GM12878 (cell line): ENCODE measurements around the gene RAP1B. TPM values are rescaled to one million over a fixed set of nuclear protein-coding genes. Genes with fewer than 3 reads are reported as not detected.
A peak's percentile ranks its signal among the peaks of the same experiment; 100 is the strongest.

Experiments
- ATAC-seq: fragments of 200-7000 bp; cut with Tn5 transposase; 3 replicates; pipeline ENCODE4 v1.9.1; 2020; ENCODE audit warnings: mild to moderate bottlenecking, moderate library complexity
- BruUV-seq: library from RNA; stranded (reverse); fragments of 400-500 nt; replicated peaks from 2 replicates; lab custom pipeline; 2021; lab: Mats Ljungman, UMichigan
- CTCF ChIA-PET: fragments of 300-600 bp; sonication (Branson Sonifier 250); formaldehyde crosslinking; extraction: SDS; loops from one replicate; lab custom pipeline; 2021; ENCODE audit warnings: inconsistent platforms; lab: Yijun Ruan, JAX
- POLR2A ChIA-PET: fragments of 350-600 bp; formaldehyde crosslinking; extraction: SDS; loops from one replicate; lab custom pipeline; 2021; ENCODE audit warnings: inconsistent platforms; lab: Charles Lee
- RAD21 ChIA-PET: fragments of 300-600 bp; sonication (Branson Sonifier 250); formaldehyde crosslinking; loops from one replicate; lab custom pipeline; 2023; ENCODE audit warnings: antibody characterized with exemption; ENCODE audit not compliant: unreplicated experiment; lab: Charles Lee
- SMC1A ChIA-PET: fragments of 300-600 bp; sonication (Branson Sonifier 250); formaldehyde crosslinking; loops from one replicate; lab custom pipeline; 2023; ENCODE audit not compliant: unreplicated experiment, uncharacterized antibody; lab: Charles Lee
- DNase-seq: peaks from one replicate; pipeline ENCODE4 v3.0.0-alpha.2; 2011; ENCODE audit warnings: low read depth, low spot score
- FAIRE-seq: peaks from 3 replicates; lab custom pipeline; 2011; peaks lifted over from hg19 to GRCh38; lab: Jason Lieb, UNC
- H2AFZ ChIP-seq: 2 replicates; pipeline ENCODE4 v1.6.0; 2011; ENCODE audit warnings: low read depth, low read length, control low read depth; ENCODE audit not compliant: control insufficient read depth
- H3K27ac ChIP-seq: 2 replicates; pipeline ENCODE4 v1.5.1; 2011; ENCODE audit warnings: control low read depth; ENCODE audit not compliant: control insufficient read depth, insufficient read depth
- H3K27me3 ChIP-seq, 2 experiments: replicated peaks in 1 of 2; 2 replicates each; pipeline versions ENCODE4 v1.6.0 to v1.6.1; 2011; ENCODE audit warnings: low read length in 1 of 2; ENCODE audit not compliant: control insufficient read depth in 2 of 2, insufficient read depth in 2 of 2
- H3K36me3 ChIP-seq, 2 experiments: 2 replicates each; pipeline ENCODE4 v1.5.1; 2011; ENCODE audit warnings: low read length in 1 of 2; ENCODE audit not compliant: control insufficient read depth in 2 of 2, insufficient read depth in 2 of 2
- H3K4me1 ChIP-seq: 2 replicates; pipeline ENCODE4 v1.6.1; 2011; ENCODE audit warnings: mild to moderate bottlenecking, low read length, moderate library complexity, mixed read lengths; ENCODE audit not compliant: control insufficient read depth, insufficient read depth
- H3K4me2 ChIP-seq: 2 replicates; pipeline ENCODE4 v1.6.0; 2011; ENCODE audit warnings: control low read depth; ENCODE audit not compliant: control insufficient read depth, insufficient read depth
- H3K4me3 ChIP-seq: fragments of 200-600 bp; sonication (generic); 2 replicates; pipeline ENCODE4 v1.5.1; 2016
- H3K79me2 ChIP-seq: 2 replicates; pipeline ENCODE4 v1.6.0; 2011; ENCODE audit warnings: low read length; ENCODE audit not compliant: control insufficient read depth, insufficient read depth
- H3K9ac ChIP-seq: 2 replicates; pipeline ENCODE4 v1.8.0; 2011; ENCODE audit warnings: low read length, control low read depth, mixed read lengths; ENCODE audit not compliant: control insufficient read depth, insufficient read depth
- H3K9me3 ChIP-seq: replicated peaks from 3 replicates; pipeline ENCODE4 v1.5.1; 2011; ENCODE audit warnings: mild to moderate bottlenecking, low read length; ENCODE audit not compliant: control insufficient read depth, insufficient read depth
- H4K20me1 ChIP-seq: 2 replicates; pipeline ENCODE4 v1.6.0; 2011; ENCODE audit not compliant: control insufficient read depth, insufficient read depth
- CBX3 ChIP-seq: fragments of 200-600 bp; sonication (generic); IDR thresholded peaks from 2 replicates; pipeline ENCODE4 v1.6.1; 2016; ENCODE audit warnings: low read depth, borderline replicate concordance
- HDAC6 ChIP-seq: fragments of 200-600 bp; sonication (generic); IDR thresholded peaks from one replicate; pipeline ENCODE4 v1.8.0; 2017; ENCODE audit warnings: antibody characterized with exemption; ENCODE audit not compliant: unreplicated experiment
- NR2C1 ChIP-seq: fragments of 450-650 bp; IDR thresholded peaks from 2 replicates; pipeline ENCODE4 v1.6.1; 2017; ENCODE audit warnings: antibody characterized with exemption, mild to moderate bottlenecking, moderate library complexity
- POLR2AphosphoS5 ChIP-seq: IDR thresholded peaks from 2 replicates; pipeline ENCODE4 v1.6.1; 2011; ENCODE audit warnings: mild to moderate bottlenecking, low read length, inconsistent platforms
- SIX5 ChIP-seq: IDR thresholded peaks from 2 replicates; pipeline ENCODE4 v1.6.1; 2011; ENCODE audit warnings: mild to moderate bottlenecking, low read depth, low read length, moderate library complexity; ENCODE audit not compliant: severe bottlenecking
- SPI1 ChIP-seq: IDR thresholded peaks from 2 replicates; pipeline ENCODE4 v1.6.1; 2011; ENCODE audit warnings: low read depth, mild to moderate bottlenecking, low read length, moderate library complexity, borderline replicate concordance; ENCODE audit not compliant: insufficient read depth
- SREBF2 ChIP-seq: IDR thresholded peaks from 2 replicates; pipeline ENCODE4 v1.6.1; 2012; ENCODE audit warnings: mild to moderate bottlenecking, low read length
- TBL1XR1 ChIP-seq: IDR thresholded peaks from 2 replicates; pipeline ENCODE4 v1.6.1; 2012; ENCODE audit warnings: low read depth, low read length, improper control_type of control experiment
- YY1 ChIP-seq: IDR thresholded peaks from 2 replicates; pipeline ENCODE4 v1.6.1; 2011; ENCODE audit warnings: low read depth, mild to moderate bottlenecking, low read length
- ZNF274 ChIP-seq: IDR thresholded peaks from one replicate; pipeline ENCODE4 v1.8.0; 2011; ENCODE audit not compliant: insufficient read length, insufficient read depth
- ZNF384 ChIP-seq: IDR thresholded peaks from 2 replicates; pipeline ENCODE4 v1.6.1; 2012; ENCODE audit warnings: low read depth, mild to moderate bottlenecking, low read length, improper control_type of control experiment, borderline replicate concordance
- WGBS: methylation state at CpG from one replicate; pipeline ENCODE4 v1.1.6; 2016; ENCODE audit warnings: low lambda C conversion rate; ENCODE audit not compliant: insufficient replicate concordance, insufficient coverage; ENCODE audit errors: missing lambda C conversion rate; 5-methylcytosine and 5-hydroxymethylcytosine counted together
- in situ Hi-C: fragments of 300-500 bp; cut with MboI; formaldehyde crosslinking; loops from 9 replicates; pipeline ENCODE4 v1.14.3; 2018; ENCODE audit warnings: mixed read lengths
- intact Hi-C: fragments of 100-400 bp; cut with micrococcal nuclease; formaldehyde crosslinking; loops from one replicate; pipeline ENCODE4 v1.14.2; 2022; ENCODE audit not compliant: unreplicated experiment
- polyA plus RNA-seq, 11 experiments: library from polyadenylated mRNA; depleted of rRNA in 4 of 11; unstranded in 6 of 11; stranded (reverse) in 5 of 11; fragments of >200 nt; fragmentation: Nextera tagmentation in 4 of 11; fragmentation: Illumina TruSeq in 1 of 11; extraction: Ambion mirVana in 4 of 11; extraction: Trizol in 1 of 11; gene quantifications; 1 replicate in 1 of 11; 2 replicates in 10 of 11; pipeline versions ENCODE4 v1.2.1 to v1.2.3, GENCODE V29; 2011 to 2016; ENCODE audit warnings: inconsistent platforms in 2 of 11, missing spikeins in 2 of 11, low read depth in 1 of 11
- total RNA-seq, 4 experiments: library from RNA; depleted of rRNA in 3 of 4; stranded (reverse); fragments of >200 nt in 3 of 4; fragmentation: Illumina TruSeq in 1 of 4; extraction: Trizol in 1 of 4; gene quantifications; 2 replicates each; pipeline versions ENCODE4 v1.2.1 to v1.2.3, GENCODE V29; 2013 to 2021
- TF ChIP-seq, protein P1 (sequence below): fragments of 450-650 bp; IDR thresholded peaks from 2 replicates; pipeline ENCODE4 v1.6.1; 2016; ENCODE audit warnings: mild to moderate bottlenecking

RAP1B gene
- total and polyA plus RNA-seq, 10 of the 15 experiments (the other 5 are each of a cell fraction or from before 2014, with no cell fraction given): 88.9 to 219 (median 127) TPM

DNA sequence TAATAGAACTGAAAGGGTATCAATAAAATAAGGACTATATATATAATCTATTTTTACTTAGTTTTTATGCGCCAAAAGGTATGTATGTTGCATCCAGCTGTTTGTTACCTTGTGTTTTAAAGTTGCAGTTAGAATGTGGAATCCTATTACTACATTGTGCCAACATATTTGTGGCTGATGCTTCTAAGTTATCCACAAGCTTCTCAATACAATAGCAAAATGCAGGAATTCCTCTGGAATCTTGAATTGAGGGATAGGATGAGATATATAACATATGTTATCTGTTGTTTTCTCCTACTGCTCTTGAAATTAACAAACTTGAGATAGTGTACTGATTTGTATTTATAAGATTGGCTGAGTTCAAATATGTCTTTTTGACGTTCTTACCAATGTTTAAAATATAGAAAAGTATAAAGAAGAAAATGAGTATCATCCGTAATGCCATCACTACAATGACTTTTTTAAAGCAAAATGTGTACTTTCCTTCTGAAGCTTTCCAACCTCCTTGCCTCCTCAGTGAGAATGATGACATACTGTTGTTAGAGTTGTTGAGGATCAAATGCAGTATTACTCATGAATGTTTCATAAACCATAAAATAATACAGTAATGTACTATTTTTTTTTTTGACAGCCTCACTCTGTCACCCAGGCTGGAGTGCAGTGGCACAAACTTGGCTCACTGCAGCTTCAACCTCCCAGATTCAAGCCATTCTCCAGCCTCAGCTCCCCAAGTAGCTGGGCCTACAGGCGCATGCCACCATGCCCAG, 6.6 kb downstream of the RAP1B start:
- no peak overlapping the region for H3K4me3 ChIP-seq
- RAD21 ChIA-PET: interaction anchor here (0.6 to 5.2 kb wide), 6 partner anchors 13 to 260 kb away, joined by 3 to 24 read pairs (median 4); no protein-coding TSS in a partner anchor
- H3K9ac ChIP-seq: no peak overlapping the region
- H4K20me1 ChIP-seq: peaks cover 5% of the 10 kb centered on the region; the same call in 1 of the 2 replicates
- H3K4me1 ChIP-seq: peaks cover 23% of the 10 kb centered on the region
- POLR2A ChIA-PET: interaction anchor here (0.6 to 1.6 kb wide), 11 partner anchors 11 to 578 kb away, joined by 3 to 10 read pairs (median 3); no protein-coding TSS in a partner anchor
- FAIRE-seq (no peak), DNase-seq (no peak), ATAC-seq (no peak)
- SMC1A ChIA-PET: interaction anchor here (0.6 to 4.0 kb wide), 12 partner anchors 12 to 283 kb away, joined by 3 to 23 read pairs (median 4); no protein-coding TSS in a partner anchor
- BruUV-seq: no TSS peak
- peak overlapping the region; percentile 38; the same call in 1 of the 2 replicates for H3K4me2 ChIP-seq
- no peak overlapping the region for H3K27ac ChIP-seq
- intact Hi-C loops: no loop called here
- in situ Hi-C loops: loop anchor here (25.0 kb wide), 1 partner anchor 255 kb away; no protein-coding TSS in a partner anchor
- H3K79me2 ChIP-seq: peaks cover 100% of the 10 kb centered on the region
- TF ChIP-seq HDAC6 (no peak), TBL1XR1 (no peak), SIX5 (no peak), POLR2AphosphoS5 (no peak), SPI1 (no peak), CBX3 (no peak), ZNF274 (no peak), ZNF384 (no peak), YY1 (no peak), NR2C1 (no peak), SREBF2 (no peak)
- TF ChIP-seq, protein P1, sequence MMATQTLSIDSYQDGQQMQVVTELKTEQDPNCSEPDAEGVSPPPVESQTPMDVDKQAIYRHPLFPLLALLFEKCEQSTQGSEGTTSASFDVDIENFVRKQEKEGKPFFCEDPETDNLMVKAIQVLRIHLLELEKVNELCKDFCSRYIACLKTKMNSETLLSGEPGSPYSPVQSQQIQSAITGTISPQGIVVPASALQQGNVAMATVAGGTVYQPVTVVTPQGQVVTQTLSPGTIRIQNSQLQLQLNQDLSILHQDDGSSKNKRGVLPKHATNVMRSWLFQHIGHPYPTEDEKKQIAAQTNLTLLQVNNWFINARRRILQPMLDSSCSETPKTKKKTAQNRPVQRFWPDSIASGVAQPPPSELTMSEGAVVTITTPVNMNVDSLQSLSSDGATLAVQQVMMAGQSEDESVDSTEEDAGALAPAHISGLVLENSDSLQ: no peak
- peaks cover 0 to 5% of the 10 kb centered on the region in 2 experiments; a peak in 2 of 4 replicates for H3K36me3 ChIP-seq
- no peaks in the 10 kb centered on the region; the same call in 2 of the 3 replicates for H3K9me3 ChIP-seq
- H3K27me3 ChIP-seq: no peaks in the 10 kb centered on the region
- CTCF ChIA-PET: interaction anchor here (0.6 to 1.6 kb wide), 7 partner anchors 14 to 1072 kb away, joined by 3 to 7 read pairs (median 3); partner anchors contain the start of gene NUP107
- 45% methylated on average over 4 of the region's 4 CpGs for WGBS
- no peak overlapping the region for H2AFZ ChIP-seq
